OCI-LY7 (cell line): ENCODE results near the gene HCFC1. TPM values are rescaled to one million over a fixed set of nuclear protein-coding genes. Genes with fewer than 3 reads are reported as not detected.

ENCODE experiments used
- BruUV-seq: library from RNA; stranded (reverse); fragments of 400-500 nt; replicated peaks from 2 replicates; lab custom pipeline; 2021; lab: Mats Ljungman, UMichigan
- CTCF ChIA-PET: fragments of 300-600 bp; sonication (Branson Sonifier 250); formaldehyde crosslinking; loops from one replicate; lab custom pipeline; 2022; ENCODE audit warnings: antibody characterized with exemption; ENCODE audit not compliant: unreplicated experiment; lab: Charles Lee
- POLR2A ChIA-PET: fragments of 300-600 bp; sonication (Branson Sonifier 250); formaldehyde crosslinking; loops from one replicate; lab custom pipeline; 2022; ENCODE audit warnings: antibody characterized with exemption; lab: Charles Lee
- DNase-seq: peaks from one replicate; pipeline ENCODE4 v3.0.0-alpha.2; 2015; ENCODE audit warnings: low spot score
- H2AFZ ChIP-seq: fragments of 200-600 bp; sonication (generic), shearing (Covaris generic); 2 replicates; pipeline ENCODE4 v1.6.1; 2014; ENCODE audit warnings: mild to moderate bottlenecking, antibody characterized with exemption, low read length, moderate library complexity
- H3K27ac ChIP-seq: fragments of 200-600 bp; sonication (generic); 2 replicates; pipeline ENCODE4 v1.5.1; 2014; ENCODE audit warnings: mixed run types, low read depth, mild to moderate bottlenecking, moderate library complexity, low read length, inconsistent platforms; ENCODE audit not compliant: poor library complexity, severe bottlenecking
- H3K36me3 ChIP-seq: fragments of 200-600 bp; sonication (generic); 2 replicates; pipeline ENCODE4 v1.6.1; 2014; ENCODE audit warnings: mild to moderate bottlenecking, antibody characterized with exemption, low read length, moderate library complexity, mixed read lengths; ENCODE audit not compliant: insufficient read depth
- H3K4me1 ChIP-seq: fragments of 200-600 bp; sonication (generic); 2 replicates; pipeline ENCODE4 v1.5.1; 2014; ENCODE audit warnings: mild to moderate bottlenecking, low read length; ENCODE audit not compliant: insufficient read depth, poor library complexity, severe bottlenecking
- H3K4me2 ChIP-seq: fragments of 200-600 bp; sonication (generic); 2 replicates; pipeline ENCODE4 v1.6.1; 2014; ENCODE audit warnings: mild to moderate bottlenecking, low read length
- H3K4me3 ChIP-seq: fragments of 200-600 bp; sonication (generic); 2 replicates; pipeline ENCODE4 v1.5.1; 2014; ENCODE audit warnings: mild to moderate bottlenecking, low read depth, low read length; ENCODE audit not compliant: poor library complexity, severe bottlenecking
- H3K79me2 ChIP-seq: fragments of 200-600 bp; sonication (generic); 2 replicates; pipeline ENCODE4 v1.6.1; 2016; ENCODE audit warnings: low read depth, mild to moderate bottlenecking, low read length, moderate library complexity, mixed read lengths; ENCODE audit not compliant: insufficient read depth
- H3K9me2 ChIP-seq: fragments of 200-600 bp; sonication (generic); 2 replicates; pipeline ENCODE4 v1.6.1; 2016; ENCODE audit warnings: mild to moderate bottlenecking, low read length, mixed read lengths; ENCODE audit not compliant: insufficient read depth
- H3K9me3 ChIP-seq: fragments of 200-600 bp; sonication (generic); 2 replicates; pipeline ENCODE4 v1.6.1; 2014; ENCODE audit warnings: mild to moderate bottlenecking, mixed run types, low read length, mixed read lengths
- H4K20me1 ChIP-seq: fragments of 200-600 bp; sonication (generic); 2 replicates; pipeline ENCODE4 v1.6.1; 2014; ENCODE audit warnings: mild to moderate bottlenecking, antibody characterized with exemption, low read length, moderate library complexity, mixed read lengths; ENCODE audit not compliant: insufficient read depth
- EZH2phosphoT487 ChIP-seq: fragments of 200-600 bp; sonication (generic); IDR thresholded peaks from 2 replicates; pipeline ENCODE4 v1.6.1; 2018; ENCODE audit warnings: low read depth, borderline replicate concordance, mild to moderate bottlenecking, mixed run types, antibody characterized with exemption, low read length, moderate library complexity, mixed read lengths
- intact Hi-C: fragments of 100-400 bp; cut with micrococcal nuclease; formaldehyde crosslinking; loops from one replicate; pipeline ENCODE4 v1.10.0; 2022; ENCODE audit not compliant: unreplicated experiment
- total RNA-seq, 2 experiments: library from RNA; depleted of rRNA in 1 of 2; stranded (reverse); fragments of >200 nt in 1 of 2; shearing (Covaris generic) in 1 of 2; gene quantifications; 2 replicates each; pipeline ENCODE4 v1.2.3, GENCODE V29; 2014 to 2022
- TF ChIP-seq, protein P1 (sequence below): fragments of 200-600 bp; sonication (generic); conservative IDR thresholded peaks from 2 replicates; pipeline ENCODE4 v1.5.1; 2014; ENCODE audit warnings: mild to moderate bottlenecking, antibody characterized with exemption, low read length, moderate library complexity, mixed read lengths

Gene HCFC1
- total RNA-seq, 2 experiments from 2014 or later, result 64.2 to 134 TPM

DNA sequence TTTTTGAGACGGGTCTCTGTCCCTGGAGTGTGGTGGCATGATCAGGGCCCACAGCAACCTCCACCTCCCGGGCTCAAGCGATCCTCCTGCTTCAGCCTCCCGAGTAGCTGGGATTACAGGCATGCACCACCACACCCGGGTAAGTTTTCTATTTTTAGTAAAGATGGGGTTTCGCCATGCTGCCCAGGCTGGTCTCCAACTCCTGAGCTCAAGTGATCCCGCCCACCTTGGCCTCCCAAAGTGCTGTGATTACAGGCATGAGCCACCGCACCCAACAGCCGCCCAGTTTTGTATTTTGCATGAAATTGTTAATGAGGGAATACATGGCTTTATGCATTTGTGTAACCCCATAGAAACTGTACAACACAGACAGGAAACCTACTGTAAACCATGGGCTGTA, 42.8 kb downstream of the HCFC1 start:
- Histone ChIP-seq H3K36me3 (peaks cover 37% of the 10 kb centered on the region), H3K27ac (peak overlapping the region; percentile 72), H3K9me2 (no peaks in the 10 kb centered on the region), H2AFZ (no peak overlapping the region), H3K9me3 (no peaks in the 10 kb centered on the region), H4K20me1 (no peaks in the 10 kb centered on the region), H3K4me3 (peak overlapping the region; percentile 69), H3K4me1 (peaks cover 35% of the 10 kb centered on the region), H3K79me2 (peaks cover 23% of the 10 kb centered on the region; the same call in 1 of the 2 replicates), H3K4me2 (peak overlapping the region; percentile 77)
- BruUV-seq, result no TSS peak
- no peak for DNase-seq
- ChIA-PET CTCF (interaction anchor here (0.6 to 0.9 kb wide), 2 partner anchors 39 to 614 kb away, joined by 3 to 5 read pairs; no protein-coding TSS in a partner anchor), POLR2A (interaction anchor here (0.6 to 2.0 kb wide), 7 partner anchors 10 to 453 kb away, joined by 3 to 8 read pairs (median 4); no protein-coding TSS in a partner anchor)
- TF ChIP-seq, protein P1, sequence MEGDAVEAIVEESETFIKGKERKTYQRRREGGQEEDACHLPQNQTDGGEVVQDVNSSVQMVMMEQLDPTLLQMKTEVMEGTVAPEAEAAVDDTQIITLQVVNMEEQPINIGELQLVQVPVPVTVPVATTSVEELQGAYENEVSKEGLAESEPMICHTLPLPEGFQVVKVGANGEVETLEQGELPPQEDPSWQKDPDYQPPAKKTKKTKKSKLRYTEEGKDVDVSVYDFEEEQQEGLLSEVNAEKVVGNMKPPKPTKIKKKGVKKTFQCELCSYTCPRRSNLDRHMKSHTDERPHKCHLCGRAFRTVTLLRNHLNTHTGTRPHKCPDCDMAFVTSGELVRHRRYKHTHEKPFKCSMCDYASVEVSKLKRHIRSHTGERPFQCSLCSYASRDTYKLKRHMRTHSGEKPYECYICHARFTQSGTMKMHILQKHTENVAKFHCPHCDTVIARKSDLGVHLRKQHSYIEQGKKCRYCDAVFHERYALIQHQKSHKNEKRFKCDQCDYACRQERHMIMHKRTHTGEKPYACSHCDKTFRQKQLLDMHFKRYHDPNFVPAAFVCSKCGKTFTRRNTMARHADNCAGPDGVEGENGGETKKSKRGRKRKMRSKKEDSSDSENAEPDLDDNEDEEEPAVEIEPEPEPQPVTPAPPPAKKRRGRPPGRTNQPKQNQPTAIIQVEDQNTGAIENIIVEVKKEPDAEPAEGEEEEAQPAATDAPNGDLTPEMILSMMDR, result no peak
- TF ChIP-seq EZH2phosphoT487, result no peak
- intact Hi-C loops, result loop anchor here (1.0 to 10.0 kb wide), 3 partner anchors 42 to 446 kb away; partner anchors contain the start of genes EMD, FLNA, HCFC1 and IRAK1

DNA sequence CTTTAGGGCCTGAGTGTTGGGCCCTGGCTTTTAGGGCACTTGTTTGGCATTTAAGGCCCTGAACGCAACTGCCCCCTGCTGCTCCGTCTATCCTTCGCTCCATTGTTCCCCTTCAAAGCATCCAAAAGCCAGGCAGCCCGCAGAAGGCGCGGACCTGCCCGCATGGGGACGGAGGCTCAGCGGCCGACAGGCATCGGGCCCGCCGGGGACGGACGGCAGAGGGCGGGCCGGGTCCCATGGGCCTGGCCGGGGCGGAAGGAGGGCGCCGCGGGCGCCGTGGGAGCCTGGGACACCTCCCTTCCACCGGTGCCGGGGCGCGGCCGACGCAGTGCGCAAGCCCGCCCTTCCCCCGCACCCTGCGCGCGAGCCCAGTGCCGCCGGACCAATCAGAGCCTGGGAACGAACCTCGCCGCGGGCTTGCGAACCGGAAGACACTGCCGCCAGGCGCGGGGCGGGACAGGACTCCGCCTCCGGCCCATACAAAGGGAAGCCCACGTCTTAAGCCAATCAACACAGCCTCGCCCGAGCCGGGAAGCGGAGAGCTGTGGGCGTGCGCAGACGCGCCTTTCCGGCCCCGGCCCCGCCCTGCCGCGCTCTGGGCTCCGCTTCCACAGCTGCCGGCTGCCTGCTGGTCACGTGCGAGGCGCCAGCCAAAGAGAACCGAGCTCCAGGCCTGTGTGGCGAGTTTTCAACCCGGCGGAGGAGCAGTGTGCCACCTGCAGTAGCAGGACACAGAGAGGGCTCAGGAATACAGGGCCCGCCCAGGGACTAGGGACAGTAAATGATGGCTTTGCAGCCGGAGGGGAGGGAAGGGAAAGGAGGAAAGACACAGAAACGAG, 43.5 kb downstream of the HCFC1 start:
- no peak for TF ChIP-seq EZH2phosphoT487
- TF ChIP-seq, protein P1, result no peak
- H2AFZ ChIP-seq, result no peak overlapping the region
- H3K27ac ChIP-seq, result peak overlapping the region; percentile 100
- POLR2A ChIA-PET, result interaction anchor here (0.7 to 2.0 kb wide), 8 partner anchors 11 to 92 kb away, joined by 3 to 8 read pairs (median 4); partner anchors contain the start of gene HCFC1
- no peaks in the 10 kb centered on the region for H3K9me2 ChIP-seq
- peaks cover 40% of the 10 kb centered on the region for H3K36me3 ChIP-seq
- H4K20me1 ChIP-seq, result no peaks in the 10 kb centered on the region
- no peaks in the 10 kb centered on the region for H3K9me3 ChIP-seq
- no TSS peak for BruUV-seq
- peak overlapping the region; percentile 100 for H3K4me2 ChIP-seq
- H3K79me2 ChIP-seq, result peaks cover 29% of the 10 kb centered on the region; the same call in 1 of the 2 replicates
- intact Hi-C loops, result loop anchor here (1.0 to 10.0 kb wide), 3 partner anchors 43 to 447 kb away; partner anchors contain the start of genes EMD, FLNA, HCFC1 and IRAK1
- peak; percentile 96 for DNase-seq
- CTCF ChIA-PET, result interaction anchor here (0.6 to 0.9 kb wide), 2 partner anchors 40 to 615 kb away, joined by 3 to 5 read pairs; no protein-coding TSS in a partner anchor
- H3K4me1 ChIP-seq, result peaks cover 42% of the 10 kb centered on the region
- H3K4me3 ChIP-seq, result peak overlapping the region; percentile 99
